SK-N-SH treated with all-trans-retinoic acid at 6 μM for 48 hours (cell line): ENCODE measurements around the gene ZNF764.

Experiments used
- ATAC-seq: fragments of 200-7000 bp; cut with Tn5 transposase; 3 replicates; pipeline ENCODE4 v1.9.1; 2020; ENCODE audit warnings: mild to moderate bottlenecking, moderate library complexity
- ARNTL ChIP-seq: fragments of 450-650 bp; formaldehyde crosslinking; IDR thresholded peaks from 2 replicates; pipeline ENCODE4 v1.5.0; 2020; ENCODE audit warnings: low read depth, mild to moderate bottlenecking, moderate library complexity, borderline replicate concordance
- CSDC2 ChIP-seq: fragments of 250-450 bp; sonication (Bioruptor Pico); IDR thresholded peaks from 2 replicates; pipeline ENCODE4 v1.5.0; 2020; ENCODE audit warnings: mild to moderate bottlenecking, moderate library complexity
- ESRRG ChIP-seq: fragments of 250-450 bp; sonication (Bioruptor Pico); IDR thresholded peaks from 2 replicates; pipeline ENCODE4 v1.6.1; 2021; ENCODE audit warnings: mild to moderate bottlenecking
- GLIS3 ChIP-seq: fragments of 250-450 bp; sonication (Bioruptor Pico); IDR thresholded peaks from 2 replicates; pipeline ENCODE4 v1.5.0; 2020; ENCODE audit warnings: mild to moderate bottlenecking, moderate library complexity
- ISL1 ChIP-seq: fragments of 250-450 bp; sonication (Bioruptor Pico); IDR thresholded peaks from 2 replicates; pipeline ENCODE4 v2.1.2; 2022; ENCODE audit warnings: mild to moderate bottlenecking, moderate library complexity
- OSR1 ChIP-seq: fragments of 250-450 bp; sonication (Bioruptor Pico); IDR thresholded peaks from 2 replicates; pipeline ENCODE4 v1.8.0; 2022; ENCODE audit warnings: moderate library complexity, mild to moderate bottlenecking, inconsistent platforms
- PPARA ChIP-seq: fragments of 250-450 bp; sonication (Bioruptor Pico); IDR thresholded peaks from 2 replicates; pipeline ENCODE4 v1.5.0; 2020; ENCODE audit warnings: mild to moderate bottlenecking, borderline replicate concordance
- RARB ChIP-seq: fragments of 250-450 bp; sonication (Bioruptor Pico); IDR thresholded peaks from 2 replicates; pipeline ENCODE4 v1.8.0; 2021; ENCODE audit warnings: mild to moderate bottlenecking, moderate library complexity
- SNAI2 ChIP-seq: fragments of 250-450 bp; sonication (Bioruptor Pico); IDR thresholded peaks from 2 replicates; pipeline ENCODE4 v1.5.0; 2020; ENCODE audit warnings: mild to moderate bottlenecking, moderate library complexity
- TCF4 ChIP-seq: fragments of 250-450 bp; sonication (Bioruptor Pico); IDR thresholded peaks from 2 replicates; pipeline ENCODE4 v1.8.0; 2021; ENCODE audit warnings: mild to moderate bottlenecking, moderate library complexity, borderline replicate concordance
- TOX ChIP-seq: fragments of 250-450 bp; sonication (Bioruptor Pico); IDR thresholded peaks from 2 replicates; pipeline ENCODE4 v1.8.0; 2021; ENCODE audit warnings: mild to moderate bottlenecking, moderate library complexity, borderline replicate concordance
- ZC3H10 ChIP-seq: fragments of 250-450 bp; sonication (Bioruptor Pico); IDR thresholded peaks from 2 replicates; pipeline ENCODE4 v1.5.1; 2021; ENCODE audit warnings: mild to moderate bottlenecking, moderate library complexity
- ZFP3 ChIP-seq: fragments of 250-450 bp; sonication (Bioruptor Pico); IDR thresholded peaks from 2 replicates; pipeline ENCODE4 v1.5.0; 2020; ENCODE audit warnings: mild to moderate bottlenecking, moderate library complexity
- ZFP30 ChIP-seq: fragments of 450-650 bp; formaldehyde crosslinking; IDR thresholded peaks from 2 replicates; pipeline ENCODE4 v1.5.0; 2022; ENCODE audit warnings: mild to moderate bottlenecking, moderate library complexity
- ZNF565 ChIP-seq: fragments of 450-650 bp; formaldehyde crosslinking; conservative IDR thresholded peaks from 2 replicates; pipeline ENCODE4 v1.5.0; 2020; ENCODE audit warnings: low read depth, mild to moderate bottlenecking, moderate library complexity
- ZNF70 ChIP-seq: fragments of 450-650 bp; formaldehyde crosslinking; IDR thresholded peaks from 2 replicates; pipeline ENCODE4 v1.5.0; 2020; ENCODE audit warnings: mild to moderate bottlenecking, moderate library complexity
- ZNF8 ChIP-seq: fragments of 450-650 bp; formaldehyde crosslinking; IDR thresholded peaks from 2 replicates; pipeline ENCODE4 v1.5.0; 2020; ENCODE audit warnings: mild to moderate bottlenecking, moderate library complexity
- TF ChIP-seq, protein P1 (sequence below): fragments of 250-450 bp; sonication (Bioruptor Pico); IDR thresholded peaks from 2 replicates; pipeline ENCODE4 v1.5.0; 2020; ENCODE audit warnings: mild to moderate bottlenecking, moderate library complexity
- TF ChIP-seq, protein P2 (sequence below): fragments of 250-450 bp; sonication (Bioruptor Pico); IDR thresholded peaks from 2 replicates; pipeline ENCODE4 v1.5.1; 2020; ENCODE audit warnings: low read depth, mild to moderate bottlenecking, moderate library complexity
- TF ChIP-seq, protein P3 (sequence below): fragments of 250-450 bp; sonication (Bioruptor Pico); IDR thresholded peaks from 2 replicates; pipeline ENCODE4 v1.5.1; 2021; ENCODE audit warnings: mild to moderate bottlenecking, moderate library complexity
- TF ChIP-seq, protein P4 (sequence below): fragments of 250-450 bp; sonication (Bioruptor Pico); IDR thresholded peaks from 2 replicates; pipeline ENCODE4 v1.8.0; 2020; ENCODE audit warnings: mild to moderate bottlenecking, moderate library complexity, borderline replicate concordance

ZNF764 gene

DNA sequence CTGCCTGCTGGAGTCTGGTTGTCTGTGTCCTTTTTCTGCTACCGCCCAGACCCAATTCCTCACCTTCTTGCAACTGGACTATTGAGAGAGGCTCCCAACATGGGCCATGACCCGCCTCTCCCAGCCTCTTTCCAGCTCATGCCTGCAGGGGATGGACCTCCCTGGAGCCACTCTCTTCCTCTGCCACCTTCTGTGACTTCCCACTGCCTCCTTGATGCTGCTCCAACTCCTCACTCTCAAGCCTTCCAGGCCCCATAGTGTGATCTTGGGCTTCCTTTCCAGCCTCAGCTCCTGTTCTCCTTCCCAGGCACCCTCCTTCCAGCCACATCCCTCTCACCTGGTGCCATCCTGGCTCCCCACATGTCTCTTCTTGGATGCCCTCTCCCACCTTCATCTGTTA, 42.9 kb downstream of the ZNF764 start:
- no peak for ATAC-seq
- TF ChIP-seq, protein P1, sequence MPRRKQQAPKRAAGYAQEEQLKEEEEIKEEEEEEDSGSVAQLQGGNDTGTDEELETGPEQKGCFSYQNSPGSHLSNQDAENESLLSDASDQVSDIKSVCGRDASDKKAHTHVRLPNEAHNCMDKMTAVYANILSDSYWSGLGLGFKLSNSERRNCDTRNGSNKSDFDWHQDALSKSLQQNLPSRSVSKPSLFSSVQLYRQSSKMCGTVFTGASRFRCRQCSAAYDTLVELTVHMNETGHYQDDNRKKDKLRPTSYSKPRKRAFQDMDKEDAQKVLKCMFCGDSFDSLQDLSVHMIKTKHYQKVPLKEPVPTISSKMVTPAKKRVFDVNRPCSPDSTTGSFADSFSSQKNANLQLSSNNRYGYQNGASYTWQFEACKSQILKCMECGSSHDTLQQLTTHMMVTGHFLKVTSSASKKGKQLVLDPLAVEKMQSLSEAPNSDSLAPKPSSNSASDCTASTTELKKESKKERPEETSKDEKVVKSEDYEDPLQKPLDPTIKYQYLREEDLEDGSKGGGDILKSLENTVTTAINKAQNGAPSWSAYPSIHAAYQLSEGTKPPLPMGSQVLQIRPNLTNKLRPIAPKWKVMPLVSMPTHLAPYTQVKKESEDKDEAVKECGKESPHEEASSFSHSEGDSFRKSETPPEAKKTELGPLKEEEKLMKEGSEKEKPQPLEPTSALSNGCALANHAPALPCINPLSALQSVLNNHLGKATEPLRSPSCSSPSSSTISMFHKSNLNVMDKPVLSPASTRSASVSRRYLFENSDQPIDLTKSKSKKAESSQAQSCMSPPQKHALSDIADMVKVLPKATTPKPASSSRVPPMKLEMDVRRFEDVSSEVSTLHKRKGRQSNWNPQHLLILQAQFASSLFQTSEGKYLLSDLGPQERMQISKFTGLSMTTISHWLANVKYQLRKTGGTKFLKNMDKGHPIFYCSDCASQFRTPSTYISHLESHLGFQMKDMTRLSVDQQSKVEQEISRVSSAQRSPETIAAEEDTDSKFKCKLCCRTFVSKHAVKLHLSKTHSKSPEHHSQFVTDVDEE (CRISPR knock-in tag): no peak
- no peak for TF ChIP-seq TCF4 (CRISPR knock-in tag)
- no peak for TF ChIP-seq ZFP30
- no peak for TF ChIP-seq ZFP3 (CRISPR knock-in tag)
- TF ChIP-seq TOX: no peak
- TF ChIP-seq PPARA (CRISPR knock-in tag): no peak
- TF ChIP-seq, protein P2, sequence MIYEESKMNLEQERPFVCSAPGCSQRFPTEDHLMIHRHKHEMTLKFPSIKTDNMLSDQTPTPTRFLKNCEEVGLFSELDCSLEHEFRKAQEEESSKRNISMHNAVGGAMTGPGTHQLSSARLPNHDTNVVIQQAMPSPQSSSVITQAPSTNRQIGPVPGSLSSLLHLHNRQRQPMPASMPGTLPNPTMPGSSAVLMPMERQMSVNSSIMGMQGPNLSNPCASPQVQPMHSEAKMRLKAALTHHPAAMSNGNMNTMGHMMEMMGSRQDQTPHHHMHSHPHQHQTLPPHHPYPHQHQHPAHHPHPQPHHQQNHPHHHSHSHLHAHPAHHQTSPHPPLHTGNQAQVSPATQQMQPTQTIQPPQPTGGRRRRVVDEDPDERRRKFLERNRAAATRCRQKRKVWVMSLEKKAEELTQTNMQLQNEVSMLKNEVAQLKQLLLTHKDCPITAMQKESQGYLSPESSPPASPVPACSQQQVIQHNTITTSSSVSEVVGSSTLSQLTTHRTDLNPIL (CRISPR knock-in tag): no peak
- TF ChIP-seq ZNF70: no peak
- no peak for TF ChIP-seq ISL1 (CRISPR knock-in tag)
- TF ChIP-seq ZNF8 (CRISPR knock-in tag): no peak
- TF ChIP-seq ESRRG: no peak
- TF ChIP-seq, protein P3, sequence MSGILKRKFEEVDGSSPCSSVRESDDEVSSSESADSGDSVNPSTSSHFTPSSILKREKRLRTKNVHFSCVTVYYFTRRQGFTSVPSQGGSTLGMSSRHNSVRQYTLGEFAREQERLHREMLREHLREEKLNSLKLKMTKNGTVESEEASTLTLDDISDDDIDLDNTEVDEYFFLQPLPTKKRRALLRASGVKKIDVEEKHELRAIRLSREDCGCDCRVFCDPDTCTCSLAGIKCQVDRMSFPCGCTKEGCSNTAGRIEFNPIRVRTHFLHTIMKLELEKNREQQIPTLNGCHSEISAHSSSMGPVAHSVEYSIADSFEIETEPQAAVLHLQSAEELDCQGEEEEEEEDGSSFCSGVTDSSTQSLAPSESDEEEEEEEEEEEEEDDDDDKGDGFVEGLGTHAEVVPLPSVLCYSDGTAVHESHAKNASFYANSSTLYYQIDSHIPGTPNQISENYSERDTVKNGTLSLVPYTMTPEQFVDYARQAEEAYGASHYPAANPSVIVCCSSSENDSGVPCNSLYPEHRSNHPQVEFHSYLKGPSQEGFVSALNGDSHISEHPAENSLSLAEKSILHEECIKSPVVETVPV (CRISPR knock-in tag): no peak
- no peak for TF ChIP-seq ZC3H10 (CRISPR knock-in tag)
- no peak for TF ChIP-seq ZNF565 (CRISPR knock-in tag)
- TF ChIP-seq GLIS3: no peak
- TF ChIP-seq OSR1: no peak

DNA sequence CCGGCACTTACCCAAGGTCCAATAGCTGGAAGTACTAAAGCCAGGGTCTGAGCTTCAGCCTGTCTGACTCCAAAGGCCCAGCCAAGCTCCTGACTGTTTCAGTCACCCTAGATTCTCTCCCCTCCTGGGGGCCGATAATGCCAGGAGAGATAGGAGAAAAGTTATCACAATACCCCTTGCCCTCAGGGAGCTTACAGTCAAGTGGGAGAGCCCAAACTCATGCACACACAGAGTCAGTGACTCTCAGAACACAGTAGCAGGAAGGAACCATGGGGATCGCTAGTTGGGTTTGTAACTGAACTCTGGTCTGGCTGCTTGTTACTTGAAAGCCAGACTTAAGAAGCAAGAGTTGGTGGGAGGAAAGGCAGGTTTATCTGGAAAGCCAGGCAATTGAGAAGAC, 46.7 kb downstream of the ZNF764 start:
- TF ChIP-seq PPARA (CRISPR knock-in tag): no peak
- TF ChIP-seq TOX: no peak
- no peak for TF ChIP-seq TCF4 (CRISPR knock-in tag)
- no peak for TF ChIP-seq CSDC2 (CRISPR knock-in tag)
- TF ChIP-seq ZFP30: no peak
- TF ChIP-seq, protein P1 (CRISPR knock-in tag): no peak
- no peak for TF ChIP-seq SNAI2 (CRISPR knock-in tag)
- no peak for TF ChIP-seq ZNF70
- TF ChIP-seq ARNTL (CRISPR knock-in tag): no peak
- TF ChIP-seq ZFP3 (CRISPR knock-in tag): no peak
- TF ChIP-seq OSR1: no peak
- TF ChIP-seq ZNF565 (CRISPR knock-in tag): no peak
- TF ChIP-seq ISL1 (CRISPR knock-in tag): no peak
- TF ChIP-seq, protein P2 (CRISPR knock-in tag): no peak
- TF ChIP-seq ESRRG: no peak
- no peak for TF ChIP-seq RARB (CRISPR knock-in tag)
- TF ChIP-seq ZC3H10 (CRISPR knock-in tag): no peak
- TF ChIP-seq ZNF8 (CRISPR knock-in tag): no peak
- ATAC-seq: no peak

DNA sequence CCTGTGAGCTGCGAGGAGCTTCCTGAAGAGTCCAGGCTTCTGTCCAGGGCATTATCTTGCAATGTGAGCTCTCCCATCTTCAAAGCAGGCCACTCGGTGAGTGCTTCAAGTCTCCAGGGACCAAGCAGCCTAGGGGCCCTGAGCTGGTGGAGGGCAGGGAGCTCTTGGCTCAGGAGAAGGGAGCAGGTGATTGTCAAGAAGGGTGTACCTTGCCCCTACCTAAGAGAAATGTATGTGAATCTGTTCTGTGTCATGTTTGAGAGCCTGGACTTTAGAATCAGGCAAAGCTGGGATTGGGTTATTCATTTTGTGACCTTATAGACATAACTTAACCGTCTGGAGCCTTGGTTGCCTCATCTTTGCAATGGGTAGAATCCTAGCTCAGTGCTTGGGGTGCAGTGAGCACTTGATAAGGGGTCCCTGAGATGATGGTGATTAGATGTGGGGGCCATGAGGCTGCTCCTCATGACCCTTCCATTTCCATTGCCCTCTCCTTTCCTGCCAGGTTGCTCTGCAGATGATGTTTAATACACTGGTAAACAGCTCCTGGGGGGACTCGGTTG, 47.7 kb downstream of the ZNF764 start:
- no peak for ATAC-seq
- TF ChIP-seq ISL1 (CRISPR knock-in tag): no peak
- TF ChIP-seq TCF4 (CRISPR knock-in tag): no peak
- TF ChIP-seq ARNTL (CRISPR knock-in tag): no peak
- TF ChIP-seq, protein P2 (CRISPR knock-in tag): no peak
- no peak for TF ChIP-seq RARB (CRISPR knock-in tag)
- TF ChIP-seq ESRRG: no peak
- TF ChIP-seq ZNF8 (CRISPR knock-in tag): no peak
- no peak for TF ChIP-seq ZFP30
- no peak for TF ChIP-seq GLIS3
- no peak for TF ChIP-seq ZC3H10 (CRISPR knock-in tag)
- TF ChIP-seq, protein P4, sequence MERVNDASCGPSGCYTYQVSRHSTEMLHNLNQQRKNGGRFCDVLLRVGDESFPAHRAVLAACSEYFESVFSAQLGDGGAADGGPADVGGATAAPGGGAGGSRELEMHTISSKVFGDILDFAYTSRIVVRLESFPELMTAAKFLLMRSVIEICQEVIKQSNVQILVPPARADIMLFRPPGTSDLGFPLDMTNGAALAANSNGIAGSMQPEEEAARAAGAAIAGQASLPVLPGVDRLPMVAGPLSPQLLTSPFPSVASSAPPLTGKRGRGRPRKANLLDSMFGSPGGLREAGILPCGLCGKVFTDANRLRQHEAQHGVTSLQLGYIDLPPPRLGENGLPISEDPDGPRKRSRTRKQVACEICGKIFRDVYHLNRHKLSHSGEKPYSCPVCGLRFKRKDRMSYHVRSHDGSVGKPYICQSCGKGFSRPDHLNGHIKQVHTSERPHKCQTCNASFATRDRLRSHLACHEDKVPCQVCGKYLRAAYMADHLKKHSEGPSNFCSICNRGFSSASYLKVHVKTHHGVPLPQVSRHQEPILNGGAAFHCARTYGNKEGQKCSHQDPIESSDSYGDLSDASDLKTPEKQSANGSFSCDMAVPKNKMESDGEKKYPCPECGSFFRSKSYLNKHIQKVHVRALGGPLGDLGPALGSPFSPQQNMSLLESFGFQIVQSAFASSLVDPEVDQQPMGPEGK (CRISPR knock-in tag): no peak
- TF ChIP-seq, all 23 proteins: peak for 0
